HG03354 (cell line): Measurements from ENCODE around the gene TEKTIP1.
"Not testable (repeated sequence)": the region's sequence is repeated elsewhere in the genome, so short reads cannot be mapped to it uniquely, and the experiment has no call there.

Experiments
- ATAC-seq: cut with Tn5 transposase; IDR thresholded peaks from one replicate; pipeline ENCODE4 v1.9.1; 2021; ENCODE audit warnings: mild to moderate bottlenecking; ENCODE audit not compliant: unreplicated experiment, poor library complexity, severe bottlenecking

The TEKTIP1 gene

GRCh38 chr19:3506384-3507340, 32.3 kb upstream of the TEKTIP1 start:
- ATAC-seq: peak; percentile 12

- ATAC-seq: no peak
Measured at GRCh38 chr19:3507371-3508120, 31.4 kb upstream of the TEKTIP1 start.

- not testable (repeated sequence) for ATAC-seq
Measured at GRCh38 chr19:3508121-3508661, 30.8 kb upstream of the TEKTIP1 start.

- ATAC-seq: no peak
Measured at GRCh38 chr19:3508771-3509535, 30.0 kb upstream of the TEKTIP1 start.

GRCh38 chr19:3509566-3509989, 29.4 kb upstream of the TEKTIP1 start:
- ATAC-seq: no peak

GRCh38 chr19:3510727-3511126, 28.2 kb upstream of the TEKTIP1 start:
- ATAC-seq: no peak

GRCh38 chr19:3511506-3512251, 27.3 kb upstream of the TEKTIP1 start:
- no peak for ATAC-seq

GRCh38 chr19:3512562-3513228, 26.3 kb upstream of the TEKTIP1 start:
- ATAC-seq: no peak

GRCh38 chr19:3513229-3514140, 25.5 kb upstream of the TEKTIP1 start:
- ATAC-seq: no peak

- no peak for ATAC-seq
Measured at GRCh38 chr19:3514930-3515329, 24.0 kb upstream of the TEKTIP1 start.

- no peak for ATAC-seq
Measured at GRCh38 chr19:3515891-3516422, 23.0 kb upstream of the TEKTIP1 start.

- peak; percentile 62 for ATAC-seq
Measured at GRCh38 chr19:3516675-3517207, 22.2 kb upstream of the TEKTIP1 start.

GRCh38 chr19:3517638-3518037, 21.3 kb upstream of the TEKTIP1 start:
- no peak for ATAC-seq

- ATAC-seq: no peak
Measured at GRCh38 chr19:3518255-3518654, 20.7 kb upstream of the TEKTIP1 start.

- no peak for ATAC-seq
Measured at GRCh38 chr19:3518659-3519058, 20.3 kb upstream of the TEKTIP1 start.

- no peak for ATAC-seq
Measured at GRCh38 chr19:3519126-3519525, 19.8 kb upstream of the TEKTIP1 start.
